Endothelial cell of umbilical vein (primary cell): ENCODE results near the gene PRDX5. TPM values are rescaled to one million over a fixed set of nuclear protein-coding genes. Genes with fewer than 3 reads are reported as not detected.

Source experiments
- BruUV-seq: library from RNA; stranded (reverse); fragments of 400-500 nt; replicated peaks from 2 replicates; lab custom pipeline; 2021; lab: Mats Ljungman, UMichigan
- CTCF ChIA-PET: fragments of 300-600, 350-600 bp; sonication (Branson Sonifier 250); formaldehyde crosslinking; loops from one replicate; lab custom pipeline; 2021; ENCODE audit warnings: antibody characterized with exemption, inconsistent platforms; lab: Charles Lee
- POLR2A ChIA-PET: fragments of 300-600, 350-600 bp; sonication (Branson Sonifier 250); formaldehyde crosslinking; loops from one replicate; lab custom pipeline; 2021; ENCODE audit warnings: antibody characterized with exemption, inconsistent platforms; lab: Charles Lee
- DNase-seq: peaks from one replicate; pipeline ENCODE4 v3.0.0-alpha.2; 2011; ENCODE audit warnings: low read depth, low spot score
- FAIRE-seq: peaks from 2 replicates; lab custom pipeline; 2011; peaks lifted over from hg19 to GRCh38; lab: Jason Lieb, UNC
- H2AFZ ChIP-seq: 2 replicates; pipeline ENCODE4 v1.6.0; 2012; ENCODE audit warnings: low read depth, low read length, control low read depth, inconsistent platforms
- H3K27ac ChIP-seq: 2 replicates; pipeline ENCODE4 v1.5.1; 2011; ENCODE audit warnings: low read depth, mild to moderate bottlenecking, control low read depth, low read length, moderate library complexity; ENCODE audit not compliant: insufficient read depth
- H3K27me3 ChIP-seq, 2 experiments: 2 replicates each; pipeline versions ENCODE4 v1.6.0 to v1.6.1; 2011; ENCODE audit warnings: low read length in 2 of 2, mixed read lengths in 1 of 2; ENCODE audit not compliant: control insufficient read depth in 2 of 2, insufficient read depth in 2 of 2
- H3K36me3 ChIP-seq, 2 experiments: 2 replicates in 1 of 2; 3 replicates in 1 of 2; pipeline ENCODE4 v1.5.1; 2011; ENCODE audit warnings: low read length in 2 of 2, mild to moderate bottlenecking in 1 of 2, moderate library complexity in 1 of 2; ENCODE audit not compliant: control insufficient read depth in 2 of 2, insufficient read depth in 2 of 2; ENCODE audit errors: extremely low read depth in 1 of 2
- H3K4me1 ChIP-seq: 3 replicates; pipeline ENCODE4 v1.5.1; 2011; ENCODE audit warnings: mild to moderate bottlenecking, low read length; ENCODE audit not compliant: control insufficient read depth, insufficient read depth; ENCODE audit errors: extremely low read depth
- H3K4me2 ChIP-seq: 2 replicates; pipeline ENCODE4 v1.6.1; 2011; ENCODE audit warnings: low read length, control low read depth, mixed read lengths; ENCODE audit not compliant: insufficient read depth
- H3K4me3 ChIP-seq, 3 experiments: fragments of 200-600 bp in 1 of 3; sonication (generic), shearing (Covaris generic) in 1 of 3; replicated peaks in 1 of 3; 2 replicates each; pipeline ENCODE4 v1.5.1; 2011 to 2016; ENCODE audit warnings: control low read depth in 3 of 3, low read length in 3 of 3, mild to moderate bottlenecking in 2 of 3, inconsistent platforms in 1 of 3, low read depth in 1 of 3, moderate library complexity in 1 of 3; ENCODE audit not compliant: insufficient read depth in 1 of 3
- H3K79me2 ChIP-seq: 2 replicates; pipeline ENCODE4 v1.6.0; 2012; ENCODE audit warnings: low read length, inconsistent platforms; ENCODE audit not compliant: control insufficient read depth, insufficient read depth
- H3K9ac ChIP-seq: replicated peaks from 2 replicates; pipeline ENCODE3; 2011; ENCODE audit warnings: low read length, control low read depth; ENCODE audit not compliant: insufficient read depth; ENCODE audit errors: extremely low read depth
- H3K9me1 ChIP-seq: replicated peaks from 3 replicates; pipeline ENCODE4 v1.6.0; 2011; ENCODE audit warnings: mild to moderate bottlenecking, low read length; ENCODE audit not compliant: control insufficient read depth, insufficient read depth; ENCODE audit errors: extremely low read depth
- H3K9me3 ChIP-seq: replicated peaks from 2 replicates; pipeline ENCODE4 v1.5.1; 2012; ENCODE audit warnings: low read length, inconsistent platforms; ENCODE audit not compliant: control insufficient read depth, insufficient read depth
- H4K20me1 ChIP-seq: replicated peaks from 2 replicates; pipeline ENCODE3; 2011; ENCODE audit warnings: mild to moderate bottlenecking, low read length; ENCODE audit not compliant: control insufficient read depth, insufficient read depth; ENCODE audit errors: extremely low read depth
- EZH2 ChIP-seq: IDR thresholded peaks from 2 replicates; pipeline ENCODE4 v1.6.1; 2012; ENCODE audit warnings: borderline replicate concordance, low read depth, mild to moderate bottlenecking, moderate library complexity, low read length, inconsistent platforms; ENCODE audit not compliant: severe bottlenecking
- FOS ChIP-seq: IDR thresholded peaks from 2 replicates; pipeline ENCODE4 v1.6.1; 2011; ENCODE audit warnings: mild to moderate bottlenecking, low read length, moderate library complexity, borderline replicate concordance; ENCODE audit not compliant: insufficient read depth
- GATA2 ChIP-seq: IDR thresholded peaks from 2 replicates; pipeline ENCODE4 v1.7.0; 2011; ENCODE audit warnings: low read depth, mild to moderate bottlenecking, moderate library complexity, mixed read lengths, low read length; ENCODE audit not compliant: insufficient read length, insufficient read depth
- JUN ChIP-seq: IDR thresholded peaks from 2 replicates; pipeline ENCODE4 v1.6.1; 2011; ENCODE audit warnings: borderline replicate concordance, low read depth; ENCODE audit not compliant: insufficient read length, insufficient read depth
- MYC ChIP-seq: IDR thresholded peaks from one replicate; pipeline ENCODE4 v1.6.1; 2011; ENCODE audit warnings: mild to moderate bottlenecking, low read depth, low read length
- POLR2A ChIP-seq: IDR thresholded peaks from 2 replicates; pipeline ENCODE4 v1.6.1; 2012; ENCODE audit warnings: low read depth, mild to moderate bottlenecking, control low read depth, low read length
- POLR2AphosphoS5 ChIP-seq: IDR thresholded peaks from 2 replicates; pipeline ENCODE4 v1.6.1; 2012; ENCODE audit warnings: low read depth, mild to moderate bottlenecking, control low read depth, low read length, moderate library complexity; ENCODE audit not compliant: insufficient read depth
- dilution Hi-C: fragments of 300-500 bp; cut with MboI; formaldehyde crosslinking; loops from one replicate; pipeline ENCODE4 v1.15.0; 2019; ENCODE audit warnings: low sequenced_read_pairs; ENCODE audit not compliant: extremely low pct_ligation_motif_present
- intact Hi-C: fragments of 100-400 bp; cut with micrococcal nuclease; formaldehyde crosslinking; loops from one replicate; pipeline ENCODE4 v1.10.0; 2022
- polyA plus RNA-seq, 4 experiments: library from polyadenylated mRNA; depleted of rRNA in 3 of 4; stranded (reverse) in 3 of 4; unstranded in 1 of 4; fragments of >200 nt; gene quantifications; 2 replicates each; pipeline versions ENCODE4 v1.2.1 to v1.2.3, GENCODE V29; 2011 to 2012; ENCODE audit warnings: missing spikeins in 1 of 4
- total RNA-seq: library from RNA; stranded (reverse); gene quantifications from 2 replicates; pipeline ENCODE4 v1.2.3, GENCODE V29; 2021
- TF ChIP-seq, protein P1 (sequence below), 2 donors: IDR thresholded peaks; 1 replicate in 1 of 2; 2 replicates in 1 of 2; pipeline ENCODE4 v1.5.1; 2011; ENCODE audit warnings: low read length in 2 of 2, mild to moderate bottlenecking in 2 of 2, moderate library complexity in 2 of 2, control low read depth in 1 of 2, inconsistent platforms in 1 of 2, low read depth in 1 of 2; ENCODE audit not compliant: insufficient read depth in 1 of 2; ENCODE audit errors: extremely low read depth in 1 of 2
- TF ChIP-seq, protein P2 (sequence below): IDR thresholded peaks from 2 replicates; pipeline ENCODE4 v1.6.1; 2011; ENCODE audit not compliant: insufficient read depth, insufficient read length

Gene PRDX5
- total and polyA plus RNA-seq, 2 donors (not counting 3 experiments of a cell fraction or from before 2014, with no cell fraction given): 199 to 709 TPM

DNA sequence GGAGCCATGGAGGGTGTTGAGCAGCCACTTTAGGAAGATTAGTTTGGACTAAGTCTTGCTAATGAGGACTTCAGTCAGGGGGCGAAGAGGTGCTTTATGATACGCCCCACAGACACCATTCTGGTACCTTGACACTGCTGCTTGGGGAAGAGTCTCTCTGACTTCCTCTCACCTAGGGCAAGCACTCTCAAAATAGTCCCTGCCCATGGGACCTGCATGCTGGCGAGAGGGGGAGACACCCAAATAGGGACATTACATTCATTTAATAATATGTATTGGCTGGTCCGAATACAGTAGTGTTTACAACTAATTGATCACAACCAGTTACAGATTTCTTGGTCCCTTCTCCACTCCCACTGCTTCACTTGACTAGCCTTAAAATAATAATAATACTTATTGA is 22.2 kb upstream of the PRDX5 start:
- ChIA-PET POLR2A (no interaction called here), CTCF (interaction anchor here (0.7 kb wide), 1 partner anchor 9 kb away, joined by 4 read pairs; the partner anchor contains the start of gene ESRRA)
- Histone ChIP-seq H3K79me2 (no peaks in the 10 kb centered on the region), H3K36me3 (no peaks in the 10 kb centered on the region), H3K4me3 (no peak overlapping the region), H3K9me1 (no peaks in the 10 kb centered on the region), H3K4me2 (no peak overlapping the region), H2AFZ (no peak overlapping the region), H3K9ac (no peak overlapping the region), H3K27ac (no peak overlapping the region), H3K4me1 (peaks cover 15% of the 10 kb centered on the region), H3K9me3 (no peaks in the 10 kb centered on the region), H4K20me1 (no peaks in the 10 kb centered on the region), H3K27me3 (peaks cover 61 to 91% of the 10 kb centered on the region in 2 experiments)
- FAIRE-seq (no peak), DNase-seq (no peak)
- no TSS peak for BruUV-seq
- dilution Hi-C loops: no loop called here
- intact Hi-C loops: no loop called here
- TF ChIP-seq, protein P1, sequence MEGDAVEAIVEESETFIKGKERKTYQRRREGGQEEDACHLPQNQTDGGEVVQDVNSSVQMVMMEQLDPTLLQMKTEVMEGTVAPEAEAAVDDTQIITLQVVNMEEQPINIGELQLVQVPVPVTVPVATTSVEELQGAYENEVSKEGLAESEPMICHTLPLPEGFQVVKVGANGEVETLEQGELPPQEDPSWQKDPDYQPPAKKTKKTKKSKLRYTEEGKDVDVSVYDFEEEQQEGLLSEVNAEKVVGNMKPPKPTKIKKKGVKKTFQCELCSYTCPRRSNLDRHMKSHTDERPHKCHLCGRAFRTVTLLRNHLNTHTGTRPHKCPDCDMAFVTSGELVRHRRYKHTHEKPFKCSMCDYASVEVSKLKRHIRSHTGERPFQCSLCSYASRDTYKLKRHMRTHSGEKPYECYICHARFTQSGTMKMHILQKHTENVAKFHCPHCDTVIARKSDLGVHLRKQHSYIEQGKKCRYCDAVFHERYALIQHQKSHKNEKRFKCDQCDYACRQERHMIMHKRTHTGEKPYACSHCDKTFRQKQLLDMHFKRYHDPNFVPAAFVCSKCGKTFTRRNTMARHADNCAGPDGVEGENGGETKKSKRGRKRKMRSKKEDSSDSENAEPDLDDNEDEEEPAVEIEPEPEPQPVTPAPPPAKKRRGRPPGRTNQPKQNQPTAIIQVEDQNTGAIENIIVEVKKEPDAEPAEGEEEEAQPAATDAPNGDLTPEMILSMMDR (IDR thresholded peaks at IDR 0.05; ENCODE audit: extremely low read depth in 1 of 2, insufficient read depth in 1 of 2, low read depth in 1 of 2, low read length in 2 of 2): no peak
- no peak for TF ChIP-seq JUN
- no peak for TF ChIP-seq POLR2A
- no peak for TF ChIP-seq POLR2AphosphoS5
- TF ChIP-seq FOS: no peak
- no peak for TF ChIP-seq EZH2
- TF ChIP-seq GATA2: no peak
- no peak for TF ChIP-seq MYC
- TF ChIP-seq, protein P2, sequence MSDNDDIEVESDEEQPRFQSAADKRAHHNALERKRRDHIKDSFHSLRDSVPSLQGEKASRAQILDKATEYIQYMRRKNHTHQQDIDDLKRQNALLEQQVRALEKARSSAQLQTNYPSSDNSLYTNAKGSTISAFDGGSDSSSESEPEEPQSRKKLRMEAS: no peak
